Measurements from ENCODE around the gene UVSSA. TPM values are rescaled to one million over a fixed set of nuclear protein-coding genes. Genes with fewer than 3 reads are reported as not detected.
A peak's percentile ranks its signal among the peaks of the same experiment; 100 is the strongest.

The UVSSA gene
- polyA plus RNA-seq, 1 donor from 2014 or later = 13.3 TPM

DNA sequence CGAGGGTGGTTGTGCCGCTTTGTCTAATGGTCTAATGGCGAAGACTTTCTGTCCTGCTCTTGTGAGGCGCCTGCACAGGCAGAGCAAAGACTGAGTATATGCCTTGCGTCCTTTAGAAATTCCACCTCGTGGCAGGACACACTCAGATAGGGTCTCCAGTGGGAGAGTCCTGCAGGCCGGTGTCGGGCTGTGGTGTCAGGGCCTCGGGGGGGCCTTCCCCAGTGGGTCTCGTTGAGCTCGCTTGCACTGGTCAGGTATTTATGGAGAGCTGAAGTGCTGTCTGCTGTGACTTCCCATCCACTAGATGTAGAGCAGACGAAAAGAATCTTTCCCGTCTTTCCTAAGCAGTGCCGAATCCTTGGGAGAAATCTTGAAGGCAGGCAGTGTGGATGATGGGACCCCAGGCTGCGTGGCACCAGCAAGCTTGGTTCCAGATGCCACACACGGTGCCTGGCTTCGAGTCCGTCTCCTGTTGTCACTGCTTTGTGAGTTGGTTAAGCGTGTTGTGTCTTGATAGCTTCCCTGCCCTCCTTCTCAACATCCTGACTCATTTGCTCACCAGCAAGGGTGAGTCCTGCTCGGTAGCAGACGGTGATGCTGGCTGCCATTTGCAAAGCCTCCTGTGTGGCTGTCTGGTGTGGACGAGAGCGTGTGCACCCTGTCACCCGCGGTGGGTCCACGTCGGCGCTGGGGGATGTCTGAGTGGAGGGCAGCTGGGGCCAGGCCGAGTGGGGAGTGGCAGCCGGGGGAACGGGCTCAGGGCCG, 36.8 kb upstream of the UVSSA start:
- Histone ChIP-seq H2AFZ (ENCODE audit: low read depth, low read length) (no peak overlapping the region), H3K27me3 (ENCODE audit: insufficient read depth, low read depth, low read length) (no peaks in the 10 kb centered on the region), H4K20me1 (ENCODE audit: insufficient read depth) (no peaks in the 10 kb centered on the region), H3K9me3 (ENCODE audit: low read length) (no peaks in the 10 kb centered on the region), H3K4me2 (ENCODE audit: low read length) (no peak overlapping the region), H3K9me2 (ENCODE audit: insufficient read depth, low read length) (no peaks in the 10 kb centered on the region), H3K36me3 (ENCODE audit: insufficient read depth, low read length) (peaks cover 7% of the 10 kb centered on the region), H3F3A (ENCODE audit: insufficient read depth, low read length, poor library complexity, severe bottlenecking) (no peaks in the 10 kb centered on the region), H3K79me2 (replicated peaks; ENCODE audit: insufficient read depth, low read length) (peaks cover 19% of the 10 kb centered on the region), H3K4me3 (ENCODE audit: low read length) (peak overlapping the region; percentile 56), H3K27ac (ENCODE audit: low read length) (no peak overlapping the region), H3K9ac (ENCODE audit: low read length) (no peak overlapping the region)
- TF ChIP-seq SMC3 (conservative IDR thresholded peaks at IDR 0.05; ENCODE audit: poor library complexity) (no peak), RAD21 (conservative IDR thresholded peaks at IDR 0.05) (no peak), POLR2AphosphoS5 (IDR thresholded peaks at IDR 0.05) (no peak), TAF1 (IDR thresholded peaks at IDR 0.05; ENCODE audit: low read depth) (no peak), EP300 (conservative IDR thresholded peaks at IDR 0.05; ENCODE audit: poor library complexity, severe bottlenecking) (no peak), MXI1 (conservative IDR thresholded peaks at IDR 0.05; ENCODE audit: poor library complexity, severe bottlenecking) (no peak), EZH2 (IDR thresholded peaks at IDR 0.05; ENCODE audit: borderline replicate concordance, insufficient read depth, low read length, poor library complexity, severe bottlenecking) (no peak)
- TF ChIP-seq, protein P1, sequence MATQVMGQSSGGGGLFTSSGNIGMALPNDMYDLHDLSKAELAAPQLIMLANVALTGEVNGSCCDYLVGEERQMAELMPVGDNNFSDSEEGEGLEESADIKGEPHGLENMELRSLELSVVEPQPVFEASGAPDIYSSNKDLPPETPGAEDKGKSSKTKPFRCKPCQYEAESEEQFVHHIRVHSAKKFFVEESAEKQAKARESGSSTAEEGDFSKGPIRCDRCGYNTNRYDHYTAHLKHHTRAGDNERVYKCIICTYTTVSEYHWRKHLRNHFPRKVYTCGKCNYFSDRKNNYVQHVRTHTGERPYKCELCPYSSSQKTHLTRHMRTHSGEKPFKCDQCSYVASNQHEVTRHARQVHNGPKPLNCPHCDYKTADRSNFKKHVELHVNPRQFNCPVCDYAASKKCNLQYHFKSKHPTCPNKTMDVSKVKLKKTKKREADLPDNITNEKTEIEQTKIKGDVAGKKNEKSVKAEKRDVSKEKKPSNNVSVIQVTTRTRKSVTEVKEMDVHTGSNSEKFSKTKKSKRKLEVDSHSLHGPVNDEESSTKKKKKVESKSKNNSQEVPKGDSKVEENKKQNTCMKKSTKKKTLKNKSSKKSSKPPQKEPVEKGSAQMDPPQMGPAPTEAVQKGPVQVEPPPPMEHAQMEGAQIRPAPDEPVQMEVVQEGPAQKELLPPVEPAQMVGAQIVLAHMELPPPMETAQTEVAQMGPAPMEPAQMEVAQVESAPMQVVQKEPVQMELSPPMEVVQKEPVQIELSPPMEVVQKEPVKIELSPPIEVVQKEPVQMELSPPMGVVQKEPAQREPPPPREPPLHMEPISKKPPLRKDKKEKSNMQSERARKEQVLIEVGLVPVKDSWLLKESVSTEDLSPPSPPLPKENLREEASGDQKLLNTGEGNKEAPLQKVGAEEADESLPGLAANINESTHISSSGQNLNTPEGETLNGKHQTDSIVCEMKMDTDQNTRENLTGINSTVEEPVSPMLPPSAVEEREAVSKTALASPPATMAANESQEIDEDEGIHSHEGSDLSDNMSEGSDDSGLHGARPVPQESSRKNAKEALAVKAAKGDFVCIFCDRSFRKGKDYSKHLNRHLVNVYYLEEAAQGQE (IDR thresholded peaks at IDR 0.05; ENCODE audit: borderline replicate concordance) = no peak
- TF ChIP-seq, protein P2, sequence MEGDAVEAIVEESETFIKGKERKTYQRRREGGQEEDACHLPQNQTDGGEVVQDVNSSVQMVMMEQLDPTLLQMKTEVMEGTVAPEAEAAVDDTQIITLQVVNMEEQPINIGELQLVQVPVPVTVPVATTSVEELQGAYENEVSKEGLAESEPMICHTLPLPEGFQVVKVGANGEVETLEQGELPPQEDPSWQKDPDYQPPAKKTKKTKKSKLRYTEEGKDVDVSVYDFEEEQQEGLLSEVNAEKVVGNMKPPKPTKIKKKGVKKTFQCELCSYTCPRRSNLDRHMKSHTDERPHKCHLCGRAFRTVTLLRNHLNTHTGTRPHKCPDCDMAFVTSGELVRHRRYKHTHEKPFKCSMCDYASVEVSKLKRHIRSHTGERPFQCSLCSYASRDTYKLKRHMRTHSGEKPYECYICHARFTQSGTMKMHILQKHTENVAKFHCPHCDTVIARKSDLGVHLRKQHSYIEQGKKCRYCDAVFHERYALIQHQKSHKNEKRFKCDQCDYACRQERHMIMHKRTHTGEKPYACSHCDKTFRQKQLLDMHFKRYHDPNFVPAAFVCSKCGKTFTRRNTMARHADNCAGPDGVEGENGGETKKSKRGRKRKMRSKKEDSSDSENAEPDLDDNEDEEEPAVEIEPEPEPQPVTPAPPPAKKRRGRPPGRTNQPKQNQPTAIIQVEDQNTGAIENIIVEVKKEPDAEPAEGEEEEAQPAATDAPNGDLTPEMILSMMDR (IDR thresholded peaks at IDR 0.05; ENCODE audit: poor library complexity, severe bottlenecking) = no peak

DNA sequence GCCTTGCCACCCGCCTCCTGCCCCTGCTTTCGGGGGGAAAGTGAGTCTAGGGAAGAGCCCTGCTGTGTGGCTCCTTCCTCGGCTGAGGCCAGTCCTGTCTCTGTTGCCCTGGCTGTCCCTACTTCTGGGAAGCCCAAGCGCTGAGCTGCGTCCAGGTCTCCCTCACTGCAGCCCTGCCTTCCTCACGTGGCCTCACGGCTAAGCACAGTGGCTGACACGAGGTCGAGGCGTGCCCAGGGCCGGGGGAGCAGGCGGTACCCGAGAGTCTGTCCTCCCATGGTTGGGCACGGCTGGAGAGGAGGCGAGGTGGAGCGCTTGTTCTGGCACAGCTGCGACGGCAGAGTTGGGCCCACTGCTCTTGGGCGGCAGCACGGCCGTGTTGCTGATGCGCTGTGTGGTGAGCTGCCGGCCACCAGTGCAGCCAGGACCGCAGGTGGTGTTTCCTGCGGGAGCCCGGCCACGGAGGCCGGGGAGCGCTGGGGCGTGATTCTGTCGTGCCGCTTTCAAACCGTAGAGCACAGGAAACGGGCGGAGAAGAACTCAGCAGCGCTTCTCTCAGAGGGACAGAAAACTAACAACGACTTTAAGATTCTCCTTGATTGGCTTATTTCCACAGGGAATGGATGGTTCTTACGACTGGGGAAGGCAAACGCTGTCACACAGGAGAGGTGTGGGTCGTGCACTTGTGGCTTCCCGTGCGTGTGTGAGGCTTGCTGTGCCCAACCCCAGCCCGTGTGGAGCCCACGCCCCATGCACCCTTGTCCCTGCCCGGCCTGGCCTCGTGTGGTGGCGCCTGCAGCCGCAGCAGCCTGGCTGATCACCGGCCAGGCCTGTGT, 36.0 kb upstream of the UVSSA start:
- Histone ChIP-seq H3K36me3 (ENCODE audit: insufficient read depth, low read length) (peaks cover 7% of the 10 kb centered on the region), H3F3A (ENCODE audit: insufficient read depth, low read length, poor library complexity, severe bottlenecking) (no peaks in the 10 kb centered on the region), H3K4me2 (ENCODE audit: low read length) (no peak overlapping the region), H4K20me1 (ENCODE audit: insufficient read depth) (no peaks in the 10 kb centered on the region), H3K27ac (ENCODE audit: low read length) (no peak overlapping the region), H3K79me2 (replicated peaks; ENCODE audit: insufficient read depth, low read length) (peaks cover 13% of the 10 kb centered on the region), H3K9me2 (ENCODE audit: insufficient read depth, low read length) (no peaks in the 10 kb centered on the region), H2AFZ (ENCODE audit: low read depth, low read length) (no peak overlapping the region), H3K9ac (ENCODE audit: low read length) (no peak overlapping the region), H3K9me3 (ENCODE audit: low read length) (no peaks in the 10 kb centered on the region), H3K4me3 (ENCODE audit: low read length) (no peak overlapping the region), H3K27me3 (ENCODE audit: insufficient read depth, low read depth, low read length) (no peaks in the 10 kb centered on the region)
- TF ChIP-seq RAD21 (conservative IDR thresholded peaks at IDR 0.05) (no peak), TAF1 (IDR thresholded peaks at IDR 0.05; ENCODE audit: low read depth) (no peak), POLR2AphosphoS5 (IDR thresholded peaks at IDR 0.05) (no peak), EP300 (conservative IDR thresholded peaks at IDR 0.05; ENCODE audit: poor library complexity, severe bottlenecking) (no peak), EZH2 (IDR thresholded peaks at IDR 0.05; ENCODE audit: borderline replicate concordance, insufficient read depth, low read length, poor library complexity, severe bottlenecking) (no peak), SMC3 (conservative IDR thresholded peaks at IDR 0.05; ENCODE audit: poor library complexity) (no peak), MXI1 (conservative IDR thresholded peaks at IDR 0.05; ENCODE audit: poor library complexity, severe bottlenecking) (no peak)
- TF ChIP-seq, protein P2 (IDR thresholded peaks at IDR 0.05; ENCODE audit: poor library complexity, severe bottlenecking) = no peak
- TF ChIP-seq, protein P1 (IDR thresholded peaks at IDR 0.05; ENCODE audit: borderline replicate concordance) = no peak

All from neural cell (in vitro differentiated cells).